ENCODE results near the gene REV3L.
A peak's percentile ranks its signal among the peaks of the same experiment; 100 is the strongest.

REV3L gene

GRCh38 chr6:111503194-111503593, 20.2 kb upstream of the REV3L start:
- H3K36me3 Mint-ChIP-seq (ENCODE audit: low read depth) = peaks cover 31% of the 10 kb centered on the region
- H3K27ac Mint-ChIP-seq = peak overlapping the region; percentile 83
- peaks cover 42% of the 10 kb centered on the region for H3K4me1 Mint-ChIP-seq
- no peak for DNase-seq
- H3K9me3 Mint-ChIP-seq = peaks cover 28% of the 10 kb centered on the region
- H3K4me3 Mint-ChIP-seq = peak overlapping the region; percentile 61
- H3K27me3 Mint-ChIP-seq (ENCODE audit: low read depth, poor library complexity) = no peaks in the 10 kb centered on the region
- TF ChIP-seq CTCF (IDR thresholded peaks at IDR 0.05) = no peak

- Mint-ChIP-seq H3K4me1 (peaks cover 36% of the 10 kb centered on the region), H3K9me3 (peaks cover 28% of the 10 kb centered on the region), H3K27ac (no peak overlapping the region), H3K4me3 (no peak overlapping the region), H3K27me3 (ENCODE audit: low read depth, poor library complexity) (no peaks in the 10 kb centered on the region), H3K36me3 (ENCODE audit: low read depth) (peaks cover 25% of the 10 kb centered on the region)
- no peak for TF ChIP-seq CTCF (IDR thresholded peaks at IDR 0.05)
- DNase-seq = no peak
Measured at GRCh38 chr6:111502154-111502553, 19.1 kb upstream of the REV3L start.

GRCh38 chr6:111499269-111499793, 16.3 kb upstream of the REV3L start:
- Mint-ChIP-seq H3K4me1 (peaks cover 32% of the 10 kb centered on the region), H3K4me3 (no peak overlapping the region), H3K27ac (no peak overlapping the region), H3K27me3 (ENCODE audit: low read depth, poor library complexity) (no peaks in the 10 kb centered on the region), H3K9me3 (peaks cover 7% of the 10 kb centered on the region), H3K36me3 (ENCODE audit: low read depth) (peaks cover 3% of the 10 kb centered on the region)
- no peak for TF ChIP-seq CTCF (IDR thresholded peaks at IDR 0.05)
- no peak for DNase-seq

- TF ChIP-seq CTCF (IDR thresholded peaks at IDR 0.05) = no peak
- no peak overlapping the region for H3K27ac Mint-ChIP-seq
- H3K9me3 Mint-ChIP-seq = no peaks in the 10 kb centered on the region
Measured at GRCh38 chr6:111494951-111495635, 12.1 kb upstream of the REV3L start.

GRCh38 chr6:111492499-111492898, 9.5 kb upstream of the REV3L start:
- H3K4me3 Mint-ChIP-seq = no peak overlapping the region
- TF ChIP-seq CTCF (IDR thresholded peaks at IDR 0.05) = no peak
- H3K4me1 Mint-ChIP-seq = peaks cover 18% of the 10 kb centered on the region
- no peak for DNase-seq
- H3K9me3 Mint-ChIP-seq = no peaks in the 10 kb centered on the region
- no peak overlapping the region for H3K27ac Mint-ChIP-seq
- peaks cover 23% of the 10 kb centered on the region for H3K36me3 Mint-ChIP-seq (ENCODE audit: low read depth)
- H3K27me3 Mint-ChIP-seq (ENCODE audit: low read depth, poor library complexity) = no peaks in the 10 kb centered on the region

More at GRCh38 chr6:111494951-111495635, 12.1 kb upstream of the REV3L start:
- DNase-seq = no peak
- H3K4me1 Mint-ChIP-seq = peaks cover 13% of the 10 kb centered on the region
- no peak overlapping the region for H3K4me3 Mint-ChIP-seq
- no peaks in the 10 kb centered on the region for H3K27me3 Mint-ChIP-seq (ENCODE audit: low read depth, poor library complexity)
- peaks cover 4% of the 10 kb centered on the region for H3K36me3 Mint-ChIP-seq (ENCODE audit: low read depth)

- Mint-ChIP-seq H3K9me3 (peaks cover 6% of the 10 kb centered on the region), H3K4me3 (no peak overlapping the region), H3K4me1 (peaks cover 23% of the 10 kb centered on the region), H3K27me3 (ENCODE audit: low read depth, poor library complexity) (no peaks in the 10 kb centered on the region), H3K27ac (no peak overlapping the region), H3K36me3 (ENCODE audit: low read depth) (peaks cover 36% of the 10 kb centered on the region)
- no peak for TF ChIP-seq CTCF (IDR thresholded peaks at IDR 0.05)
- DNase-seq = no peak
Measured at GRCh38 chr6:111490067-111490466, 7.0 kb upstream of the REV3L start.

Data from nephron progenitor cell (in vitro differentiated cells).